Neural progenitor cell (in vitro differentiated cells): ENCODE results near the gene MAGI2. TPM values are rescaled to one million over a fixed set of nuclear protein-coding genes. Genes with fewer than 3 reads are reported as not detected.

Experiments used
- DNase-seq: peaks from one replicate; pipeline ENCODE4 v3.0.0-alpha.2; 2016; ENCODE audit warnings: low spot score
- H2AFZ ChIP-seq: fragments of 200-600 bp; sonication (generic); replicated peaks from 2 replicates; pipeline ENCODE4 v1.6.1; 2016; ENCODE audit warnings: antibody characterized with exemption
- H3F3A ChIP-seq: fragments of 200-600 bp; sonication (generic); 2 replicates; pipeline ENCODE4 v1.6.1; 2016; ENCODE audit warnings: antibody characterized with exemption, low read depth
- H3K27ac ChIP-seq: fragments of 200-600 bp; sonication (generic); 2 replicates; pipeline ENCODE4 v1.5.1; 2016; ENCODE audit warnings: mild to moderate bottlenecking
- H3K27me3 ChIP-seq: fragments of 200-600 bp; sonication (generic); 2 replicates; pipeline ENCODE4 v1.6.1; 2016; ENCODE audit warnings: mild to moderate bottlenecking, moderate library complexity
- H3K36me3 ChIP-seq: fragments of 200-600 bp; sonication (generic); 2 replicates; pipeline ENCODE4 v1.5.1; 2016
- H3K4me1 ChIP-seq: fragments of 200-600 bp; sonication (generic); 2 replicates; pipeline ENCODE4 v1.6.1; 2016; ENCODE audit warnings: mixed run types
- H3K4me2 ChIP-seq: fragments of 200-600 bp; sonication (generic); 2 replicates; pipeline ENCODE4 v1.6.1; 2016
- H3K4me3 ChIP-seq: fragments of 200-600 bp; sonication (generic); 2 replicates; pipeline ENCODE4 v1.5.1; 2016
- H3K79me2 ChIP-seq: fragments of 200-600 bp; sonication (generic); 2 replicates; pipeline ENCODE4 v1.6.1; 2016; ENCODE audit warnings: low read depth
- H3K9ac ChIP-seq: fragments of 200-600 bp; sonication (generic); 2 replicates; pipeline ENCODE4 v1.6.1; 2016
- H3K9me3 ChIP-seq: fragments of 200-600 bp; sonication (generic); 2 replicates; pipeline ENCODE4 v1.5.1; 2016; ENCODE audit warnings: low read depth
- H4K20me1 ChIP-seq: fragments of 200-600 bp; sonication (generic); 2 replicates; pipeline ENCODE4 v1.6.1; 2016; ENCODE audit warnings: low read depth
- H3K27ac Mint-ChIP-seq: 3 replicates; pipeline ENCODE4 v1.8.0; 2021; ENCODE audit warnings: mixed read lengths
- H3K27me3 Mint-ChIP-seq: 2 replicates; pipeline ENCODE4 v1.8.0; 2022; ENCODE audit warnings: low read depth, mild to moderate bottlenecking, inconsistent platforms, moderate library complexity, mixed read lengths; ENCODE audit not compliant: insufficient read depth
- H3K36me3 Mint-ChIP-seq: 3 replicates; pipeline ENCODE4 v1.8.0; 2021; ENCODE audit warnings: mixed read lengths
- H3K4me1 Mint-ChIP-seq: 3 replicates; pipeline ENCODE4 v1.8.0; 2021; ENCODE audit warnings: mixed read lengths
- H3K4me3 Mint-ChIP-seq: 3 replicates; pipeline ENCODE4 v1.8.0; 2021; ENCODE audit warnings: mild to moderate bottlenecking, moderate library complexity, mixed read lengths
- H3K9me3 Mint-ChIP-seq: 3 replicates; pipeline ENCODE4 v1.8.0; 2020; ENCODE audit warnings: mixed read lengths
- CTCF ChIP-seq: fragments of 200-600 bp; sonication (generic); IDR thresholded peaks from 2 replicates; pipeline ENCODE4 v1.5.1; 2017; ENCODE audit warnings: antibody characterized with exemption, mild to moderate bottlenecking
- EZH2 ChIP-seq: fragments of 200-600 bp; sonication (generic); IDR thresholded peaks from 2 replicates; pipeline ENCODE4 v1.6.1; 2017; ENCODE audit warnings: antibody characterized with exemption, mild to moderate bottlenecking, moderate library complexity
- EZH2phosphoT487 ChIP-seq: fragments of 200-600 bp; sonication (generic); IDR thresholded peaks from 2 replicates; pipeline ENCODE4 v1.6.1; 2017; ENCODE audit warnings: antibody characterized with exemption
- total RNA-seq: library from RNA; depleted of rRNA; stranded (reverse); fragments of >200 nt; gene quantifications from 2 replicates; pipeline ENCODE4 v1.2.3, GENCODE V29; 2015; ENCODE audit warnings: low replicate concordance

Gene MAGI2
- total RNA-seq, 1 donor from 2014 or later, result 5.8 TPM

GRCh38 chr7:78568690-78569089 lies 884.8 kb downstream of the MAGI2 start:
- no peak overlapping the region for H3K4me2 ChIP-seq
- H2AFZ ChIP-seq, result no peak overlapping the region
- H3K27ac Mint-ChIP-seq, result no peak overlapping the region
- H3K27ac ChIP-seq, result no peak overlapping the region
- H4K20me1 ChIP-seq, result no peaks in the 10 kb centered on the region
- no peaks in the 10 kb centered on the region for H3K36me3 ChIP-seq
- no peaks in the 10 kb centered on the region for H3K9me3 ChIP-seq
- H3K27me3 Mint-ChIP-seq, result no peaks in the 10 kb centered on the region
- no peaks in the 10 kb centered on the region for H3K27me3 ChIP-seq
- H3K4me3 Mint-ChIP-seq, result no peak overlapping the region
- no peaks in the 10 kb centered on the region for H3K4me1 ChIP-seq
- H3K79me2 ChIP-seq, result no peaks in the 10 kb centered on the region
- no peaks in the 10 kb centered on the region for H3F3A ChIP-seq
- no peak overlapping the region for H3K9ac ChIP-seq
- TF ChIP-seq EZH2phosphoT487, result no peak
- TF ChIP-seq EZH2, result no peak
- no peak for TF ChIP-seq CTCF
- H3K4me1 Mint-ChIP-seq, result peaks cover under 1% of the 10 kb centered on the region
- H3K36me3 Mint-ChIP-seq, result no peaks in the 10 kb centered on the region
- no peak for DNase-seq
- H3K9me3 Mint-ChIP-seq, result no peaks in the 10 kb centered on the region
- H3K4me3 ChIP-seq, result no peak overlapping the region

GRCh38 chr7:78567836-78568235 lies 885.6 kb downstream of the MAGI2 start:
- no peaks in the 10 kb centered on the region for H3F3A ChIP-seq
- Mint-ChIP-seq H3K4me3 (no peak overlapping the region), H3K9me3 (no peaks in the 10 kb centered on the region), H3K27ac (no peak overlapping the region), H3K36me3 (no peaks in the 10 kb centered on the region), H3K4me1 (peaks cover 9% of the 10 kb centered on the region), H3K27me3 (no peaks in the 10 kb centered on the region)
- no peak overlapping the region for H3K9ac ChIP-seq
- H3K79me2 ChIP-seq, result no peaks in the 10 kb centered on the region
- H3K9me3 ChIP-seq, result no peaks in the 10 kb centered on the region
- no peak overlapping the region for H3K27ac ChIP-seq
- TF ChIP-seq EZH2phosphoT487, result no peak
- TF ChIP-seq EZH2, result no peak
- no peak for TF ChIP-seq CTCF
- H3K27me3 ChIP-seq, result no peaks in the 10 kb centered on the region
- no peaks in the 10 kb centered on the region for H4K20me1 ChIP-seq
- no peaks in the 10 kb centered on the region for H3K36me3 ChIP-seq
- H3K4me2 ChIP-seq, result no peak overlapping the region
- DNase-seq, result no peak
- no peak overlapping the region for H3K4me3 ChIP-seq
- no peak overlapping the region for H2AFZ ChIP-seq
- peaks cover 7% of the 10 kb centered on the region for H3K4me1 ChIP-seq

- Histone ChIP-seq H3K4me1 (peaks cover 7% of the 10 kb centered on the region), H3K4me2 (no peak overlapping the region), H3K4me3 (no peak overlapping the region), H3F3A (no peaks in the 10 kb centered on the region), H4K20me1 (no peaks in the 10 kb centered on the region), H2AFZ (no peak overlapping the region), H3K9ac (no peak overlapping the region), H3K27ac (no peak overlapping the region), H3K27me3 (no peaks in the 10 kb centered on the region), H3K36me3 (no peaks in the 10 kb centered on the region), H3K9me3 (no peaks in the 10 kb centered on the region), H3K79me2 (no peaks in the 10 kb centered on the region)
- Mint-ChIP-seq H3K27ac (no peak overlapping the region), H3K9me3 (no peaks in the 10 kb centered on the region), H3K27me3 (no peaks in the 10 kb centered on the region), H3K36me3 (no peaks in the 10 kb centered on the region), H3K4me3 (no peak overlapping the region), H3K4me1 (peaks cover 24% of the 10 kb centered on the region)
- DNase-seq, result no peak
- TF ChIP-seq CTCF (no peak), EZH2 (no peak), EZH2phosphoT487 (no peak)
Measured at GRCh38 chr7:78565784-78566183, 887.7 kb downstream of the MAGI2 start.

- no peak for DNase-seq
- Histone ChIP-seq H3K9ac (no peak overlapping the region), H3K79me2 (no peaks in the 10 kb centered on the region), H2AFZ (no peak overlapping the region), H3K4me1 (peaks cover 7% of the 10 kb centered on the region), H3K27ac (no peak overlapping the region), H3K36me3 (no peaks in the 10 kb centered on the region), H3K9me3 (no peaks in the 10 kb centered on the region), H3K27me3 (no peaks in the 10 kb centered on the region), H4K20me1 (no peaks in the 10 kb centered on the region), H3F3A (no peaks in the 10 kb centered on the region), H3K4me3 (no peak overlapping the region), H3K4me2 (no peak overlapping the region)
- peaks cover 29% of the 10 kb centered on the region for H3K4me1 Mint-ChIP-seq
- peak overlapping the region; percentile 15 for H3K27ac Mint-ChIP-seq
- TF ChIP-seq EZH2phosphoT487, result no peak
- TF ChIP-seq CTCF, result no peak
- TF ChIP-seq EZH2, result no peak
- no peaks in the 10 kb centered on the region for H3K9me3 Mint-ChIP-seq
- no peaks in the 10 kb centered on the region for H3K27me3 Mint-ChIP-seq
- no peaks in the 10 kb centered on the region for H3K36me3 Mint-ChIP-seq
- no peak overlapping the region for H3K4me3 Mint-ChIP-seq
Measured at GRCh38 chr7:78563191-78563590, 890.3 kb downstream of the MAGI2 start.
